Gastrocnemius medialis (tissue), 4 donors: ENCODE measurements around the gene TMEM74B. TPM values are rescaled to one million over a fixed set of nuclear protein-coding genes. Genes with fewer than 3 reads are reported as not detected.

ENCODE experiments used
- ATAC-seq, 2 donors: fragments of 150-250 bp; one replicate each; pipeline ENCODE4 v1.9.1; 2016
- DNase-seq, 2 donors: peaks; one replicate each; pipeline ENCODE4 v3.0.0-alpha.2; 2019
- H3K27ac ChIP-seq, 4 donors: fragments of 200-600 bp; sonication (generic); 1 replicate in 1 of 4; 2 replicates in 3 of 4; pipeline ENCODE4 v1.5.1; 2016 to 2018; ENCODE audit warnings: mild to moderate bottlenecking in 2 of 4, moderate library complexity in 1 of 4
- H3K27me3 ChIP-seq, 3 donors: fragments of 200-600 bp; sonication (generic) in 2 of 3; 1 replicate in 1 of 3; 2 replicates in 2 of 3; pipeline versions ENCODE4 v1.5.1 to v1.6.0; 2016 to 2019; ENCODE audit warnings: mild to moderate bottlenecking in 1 of 3, moderate library complexity in 1 of 3
- H3K36me3 ChIP-seq, 2 donors: fragments of 200-600 bp; sonication (generic) in 1 of 2; one replicate each; pipeline ENCODE4 v1.5.1; 2017 to 2018
- H3K4me1 ChIP-seq, 2 donors: fragments of 200-600 bp; sonication (generic) in 1 of 2; one replicate each; pipeline ENCODE4 v1.5.1; 2016 to 2017; ENCODE audit warnings: mild to moderate bottlenecking in 2 of 2
- H3K4me3 ChIP-seq, 4 donors: fragments of 200-600 bp; sonication (generic) in 3 of 4; 1 replicate in 1 of 4; 2 replicates in 3 of 4; pipeline ENCODE4 v1.5.1; 2016 to 2019; ENCODE audit warnings: mild to moderate bottlenecking in 2 of 4
- H3K9me3 ChIP-seq, 3 donors: fragments of 200-600 bp; sonication (generic) in 2 of 3; 1 replicate in 1 of 3; 2 replicates in 2 of 3; pipeline ENCODE4 v1.5.1; 2016 to 2019
- CTCF ChIP-seq, 5 experiments: fragments of 450-650 bp in 3 of 5; fragments of 200-600 bp in 2 of 5; sonication (generic) in 2 of 5; IDR thresholded peaks in 4 of 5; conservative IDR thresholded peaks in 1 of 5; 1 replicate in 4 of 5; 2 replicates in 1 of 5; pipeline ENCODE4 v1.5.1; 2016 to 2019; ENCODE audit warnings: antibody characterized with exemption in 5 of 5, mild to moderate bottlenecking in 3 of 5, moderate library complexity in 3 of 5
- POLR2A ChIP-seq, 2 donors: fragments of 450-650 bp; IDR thresholded peaks; one replicate each; pipeline ENCODE4 v1.6.1; 2017; ENCODE audit warnings: antibody characterized with exemption in 2 of 2, mild to moderate bottlenecking in 2 of 2, moderate library complexity in 2 of 2
- in situ Hi-C, 4 donors: fragments of 200-750 bp; cut with MboI; loops; one replicate each; pipeline versions ENCODE4 v1.15.0 to v1.8.0; 2017; ENCODE audit warnings: low sequenced_read_pairs in 4 of 4
- intact Hi-C: fragments of 100-400 bp; cut with DNase I; formaldehyde crosslinking; loops from one replicate; pipeline ENCODE4 v1.15.1; 2023; ENCODE audit warnings: low total_unique reads
- total RNA-seq, 4 donors: library from RNA; depleted of rRNA; stranded (reverse); fragments of >200 nt; gene quantifications; one replicate each; pipeline versions ENCODE4 v1.1.0 to v1.2.3, GENCODE V29; 2016

The TMEM74B gene
- total RNA-seq, 4 donors from 2014 or later = 0.42 to 0.82 TPM; not detected in 2

DNA sequence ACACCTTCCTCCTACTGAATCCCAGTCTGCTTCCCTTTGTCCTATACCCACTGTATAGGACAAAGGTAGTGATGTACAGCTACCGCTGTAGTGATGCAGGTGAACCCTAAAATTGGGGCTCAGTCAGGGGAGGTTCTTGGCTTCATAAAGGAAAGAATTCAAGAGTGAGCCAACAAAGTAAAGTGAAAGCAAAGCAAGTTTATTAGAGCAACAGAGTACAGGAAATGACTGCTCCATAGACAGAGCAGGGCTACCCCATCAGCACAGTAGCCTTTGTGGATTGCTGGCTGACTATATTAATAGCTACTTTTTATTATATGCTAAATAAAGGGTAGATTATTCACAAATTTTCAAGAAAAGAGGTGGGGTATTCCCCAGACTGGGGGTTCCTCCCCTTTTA, 15.2 kb upstream of the TMEM74B start:
- no peaks in the 10 kb centered on the region for H3K36me3 ChIP-seq
- ATAC-seq (no peak), DNase-seq (no peak)
- H3K4me3 ChIP-seq = no peak overlapping the region
- H3K27ac ChIP-seq = peak overlapping the region in 2 of 4 donors; percentile 46 to 51
- no peaks in the 10 kb centered on the region for H3K27me3 ChIP-seq
- in situ Hi-C loops = loop anchor here (10.0 to 25.0 kb wide), 3 partner anchors 238 to 388 kb away; no protein-coding TSS in a partner anchor
- no peaks in the 10 kb centered on the region for H3K9me3 ChIP-seq
- intact Hi-C loops = no loop called here
- TF ChIP-seq CTCF (IDR thresholded peaks at IDR 0.05 in 4 of 5, conservative IDR thresholded peaks at IDR 0.05 in 1 of 5) (no peak), POLR2A (IDR thresholded peaks at IDR 0.05) (no peak)
- no peaks in the 10 kb centered on the region for H3K4me1 ChIP-seq

- no peaks in the 10 kb centered on the region for H3K27me3 ChIP-seq
- intact Hi-C loops = no loop called here
Measured at GRCh38 chr20:1199212-1199873, 14.6 kb upstream of the TMEM74B start.

DNA sequence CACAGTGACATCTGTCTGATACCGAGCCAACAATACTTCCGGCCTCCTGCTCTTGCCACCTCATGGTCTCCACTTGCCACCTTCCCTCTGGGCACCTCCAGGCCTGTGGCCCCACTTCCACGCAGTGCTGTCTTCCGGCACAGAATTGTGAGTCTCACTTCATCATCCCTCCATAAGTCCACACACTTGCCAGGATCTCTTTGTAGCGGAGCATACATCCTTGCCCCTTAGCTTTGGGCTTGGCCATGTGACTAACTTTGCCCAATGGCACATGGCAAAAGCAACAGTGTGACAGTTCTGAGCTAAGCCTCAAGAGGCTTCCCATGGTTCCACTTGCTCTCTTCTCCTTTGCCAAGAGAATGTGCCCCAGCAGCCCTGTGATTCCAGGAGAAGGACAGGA, 14.0 kb upstream of the TMEM74B start:
- in situ Hi-C loops = no loop called here
- ATAC-seq (no peak), DNase-seq (no peak)
- Histone ChIP-seq H3K4me3 (no peak overlapping the region), H3K27me3 (no peaks in the 10 kb centered on the region), H3K36me3 (no peaks in the 10 kb centered on the region), H3K27ac (no peak overlapping the region), H3K9me3 (no peaks in the 10 kb centered on the region), H3K4me1 (no peaks in the 10 kb centered on the region)
- intact Hi-C loops = no loop called here
- TF ChIP-seq CTCF (IDR thresholded peaks at IDR 0.05 in 4 of 5, conservative IDR thresholded peaks at IDR 0.05 in 1 of 5) = no peak
- TF ChIP-seq POLR2A (IDR thresholded peaks at IDR 0.05) = no peak

More at GRCh38 chr20:1199212-1199873, 14.6 kb upstream of the TMEM74B start:
- DNase-seq (no peak), ATAC-seq (no peak)
- peak overlapping the region in 2 of 4 donors; percentile 46 to 51 for H3K27ac ChIP-seq
- no peak overlapping the region for H3K4me3 ChIP-seq
- H3K4me1 ChIP-seq = no peaks in the 10 kb centered on the region
- no peaks in the 10 kb centered on the region for H3K36me3 ChIP-seq
- no peaks in the 10 kb centered on the region for H3K9me3 ChIP-seq
- TF ChIP-seq POLR2A (IDR thresholded peaks at IDR 0.05) (no peak), CTCF (IDR thresholded peaks at IDR 0.05 in 4 of 5, conservative IDR thresholded peaks at IDR 0.05 in 1 of 5) (no peak)
- in situ Hi-C loops = no loop called here

DNA sequence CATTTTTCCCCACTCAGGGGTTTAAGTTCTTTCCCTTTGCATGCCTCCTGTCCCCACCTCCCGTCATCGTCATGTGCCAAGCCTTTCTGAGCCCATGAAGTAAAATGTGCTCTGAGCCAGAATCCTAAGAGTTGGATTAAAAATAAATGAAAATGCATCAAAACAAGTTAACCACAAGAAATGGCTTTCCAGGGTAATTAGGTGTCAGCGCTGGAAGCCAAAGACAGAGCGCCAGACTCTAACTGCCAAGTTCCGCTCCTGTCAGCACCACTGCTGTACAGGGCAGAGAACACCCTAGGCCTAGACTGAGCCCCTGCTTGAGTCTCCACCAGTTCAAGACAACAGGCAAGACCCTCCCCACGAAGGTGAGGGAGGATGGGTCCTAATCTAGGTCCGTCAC, 13.0 kb upstream of the TMEM74B start:
- ATAC-seq (no peak), DNase-seq (no peak)
- intact Hi-C loops = no loop called here
- no peaks in the 10 kb centered on the region for H3K4me1 ChIP-seq
- in situ Hi-C loops = no loop called here
- H3K36me3 ChIP-seq = no peaks in the 10 kb centered on the region
- no peak overlapping the region for H3K27ac ChIP-seq
- no peaks in the 10 kb centered on the region for H3K9me3 ChIP-seq
- TF ChIP-seq POLR2A (IDR thresholded peaks at IDR 0.05) (no peak), CTCF (IDR thresholded peaks at IDR 0.05 in 4 of 5, conservative IDR thresholded peaks at IDR 0.05 in 1 of 5) (no peak)
- no peaks in the 10 kb centered on the region for H3K27me3 ChIP-seq
- no peak overlapping the region for H3K4me3 ChIP-seq

DNA sequence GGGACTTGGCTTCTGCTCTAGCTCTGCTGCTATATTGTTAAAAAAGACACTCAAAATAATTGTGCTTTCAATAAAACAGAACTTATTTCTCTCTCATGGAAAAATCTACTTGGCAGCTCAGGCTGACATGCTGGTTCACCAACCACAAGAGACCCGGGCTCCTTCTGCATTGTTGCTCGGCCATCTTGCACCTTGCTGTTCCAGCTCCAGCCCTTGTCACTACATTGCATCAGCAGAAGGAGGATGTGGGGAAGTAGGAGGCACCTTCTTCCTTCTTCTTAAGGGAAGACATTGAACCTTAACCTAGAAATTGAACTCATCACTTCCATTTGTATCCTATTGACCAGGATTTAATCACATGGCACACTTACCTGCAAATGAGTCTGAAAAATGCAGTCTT, 11.9 kb upstream of the TMEM74B start:
- no peak for DNase-seq
- Histone ChIP-seq H3K9me3 (no peaks in the 10 kb centered on the region), H3K27ac (no peak overlapping the region), H3K36me3 (no peaks in the 10 kb centered on the region), H3K4me1 (no peaks in the 10 kb centered on the region), H3K4me3 (no peak overlapping the region), H3K27me3 (no peaks in the 10 kb centered on the region)
- intact Hi-C loops = no loop called here
- in situ Hi-C loops = no loop called here
- TF ChIP-seq CTCF (IDR thresholded peaks at IDR 0.05 in 4 of 5, conservative IDR thresholded peaks at IDR 0.05 in 1 of 5) (no peak), POLR2A (IDR thresholded peaks at IDR 0.05) (no peak)
- ATAC-seq = no peak
